ENCODE data around the gene HOXC10. TPM values are rescaled to one million over a fixed set of nuclear protein-coding genes. Genes with fewer than 3 reads are reported as not detected.

Gene HOXC10
- total RNA-seq, 1 donor from 2014 or later, result not detected

Small RNA genes within 50 kb of the gene (microRNA-seq; reads per million reads assigned to microRNA genes)
- gene MIR196A2, result not detected
- gene MIR615, result 2.3 reads per million

Other genes starting within 250 kb of the HOXC10 start
- 0.83 TPM for gene CISTR, start 233.2 kb upstream of the HOXC10 start, total RNA-seq
- not detected for gene HOXC13, start 46.3 kb upstream of the HOXC10 start, total RNA-seq
- gene HOXC12, start 30.2 kb upstream of the HOXC10 start, total RNA-seq, result not detected
- not detected for gene HOXC11, start 12.0 kb upstream of the HOXC10 start, total RNA-seq
- not detected for gene HOTAIR, start 10.2 kb upstream of the HOXC10 start, total RNA-seq
- not detected for gene HOXC9, start 15.0 kb downstream of the HOXC10 start, total RNA-seq
- gene HOXC8, start 23.8 kb downstream of the HOXC10 start, total RNA-seq, result not detected
- 0.30 TPM for gene HOXC6, start 43.3 kb downstream of the HOXC10 start, total RNA-seq
- gene HOXC5, start 47.9 kb downstream of the HOXC10 start, total RNA-seq, result not detected
- not detected for gene HOXC4, start 68.7 kb downstream of the HOXC10 start, total RNA-seq
- gene SMUG1, start 203.8 kb downstream of the HOXC10 start, total RNA-seq, result 16.5 TPM